Activated gamma-delta T cell treated with anti-CD3 and anti-CD28 coated beads, Interleukin-2, amount 50 U/mL, for 16 hours (primary cell): ENCODE measurements around the gene CCL27.

Experiments used
- DNase-seq: peaks from one replicate; pipeline ENCODE4 v3.0.0-alpha.2; 2020; ENCODE audit warnings: low read depth

The CCL27 gene

GRCh38 chr9:34684816-34685215 lies 22.4 kb upstream of the CCL27 start:
- DNase-seq, result no peak

- DNase-seq, result no peak
These were observed 21.7 kb upstream of the CCL27 start for GRCh38 chr9:34684145-34684544.

GRCh38 chr9:34675869-34676268 lies 13.4 kb upstream of the CCL27 start:
- DNase-seq, result no peak

DNA sequence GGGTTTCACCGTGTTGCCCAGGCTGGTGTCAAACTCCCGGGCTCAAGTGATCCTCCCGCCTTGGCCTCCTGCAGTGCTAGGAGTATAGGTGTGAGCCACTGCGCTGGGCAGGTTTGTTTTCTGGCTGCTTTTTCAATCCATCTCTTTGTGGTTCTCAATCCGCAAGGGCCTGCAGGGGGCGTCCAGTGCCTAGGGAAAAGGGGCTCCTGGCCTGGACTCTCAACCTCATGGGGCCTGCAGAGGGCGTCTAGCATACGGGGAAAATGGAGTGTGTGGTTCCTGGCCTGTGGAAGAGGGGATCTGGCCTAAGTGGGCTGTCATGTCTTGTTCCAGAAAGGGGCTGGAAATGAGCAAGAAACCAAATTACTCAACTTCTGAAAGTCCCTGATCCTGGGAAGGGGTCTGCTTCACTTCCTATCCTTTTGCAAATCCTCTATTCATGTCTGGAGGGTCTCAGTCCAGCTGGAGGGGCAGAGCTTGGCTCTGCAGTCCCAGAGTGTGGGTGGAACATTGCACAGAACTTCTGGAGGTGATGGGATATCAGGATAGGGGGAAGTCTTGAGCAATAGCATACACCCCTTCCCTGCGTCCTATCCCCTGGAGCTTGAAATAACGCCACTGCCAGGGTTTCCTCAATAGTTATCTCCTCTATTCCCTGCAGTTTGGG lies 12.7 kb upstream of the CCL27 start:
- no peak for DNase-seq

DNA sequence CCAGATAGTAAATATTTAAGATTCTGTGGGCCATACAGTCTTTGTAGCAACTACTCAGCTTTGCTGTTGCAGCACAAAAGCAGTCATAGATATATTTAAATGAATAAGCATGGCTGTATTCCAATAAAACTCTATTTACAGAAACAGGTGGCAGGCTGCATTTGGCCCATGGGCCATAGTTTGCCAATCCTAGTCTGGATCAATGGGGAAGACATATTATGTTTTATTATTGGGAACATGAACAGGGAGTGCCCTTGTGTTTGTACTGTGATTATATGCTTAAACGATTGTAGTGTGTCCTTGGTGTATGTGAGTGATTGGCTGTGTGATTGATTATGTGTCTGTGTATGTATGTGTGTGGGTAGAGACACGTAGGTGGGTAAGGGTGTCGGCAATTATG lies 12.0 kb upstream of the CCL27 start:
- no peak for DNase-seq

- no peak for DNase-seq
These were observed 8.8 kb upstream of the CCL27 start for GRCh38 chr9:34671307-34671706.

DNA sequence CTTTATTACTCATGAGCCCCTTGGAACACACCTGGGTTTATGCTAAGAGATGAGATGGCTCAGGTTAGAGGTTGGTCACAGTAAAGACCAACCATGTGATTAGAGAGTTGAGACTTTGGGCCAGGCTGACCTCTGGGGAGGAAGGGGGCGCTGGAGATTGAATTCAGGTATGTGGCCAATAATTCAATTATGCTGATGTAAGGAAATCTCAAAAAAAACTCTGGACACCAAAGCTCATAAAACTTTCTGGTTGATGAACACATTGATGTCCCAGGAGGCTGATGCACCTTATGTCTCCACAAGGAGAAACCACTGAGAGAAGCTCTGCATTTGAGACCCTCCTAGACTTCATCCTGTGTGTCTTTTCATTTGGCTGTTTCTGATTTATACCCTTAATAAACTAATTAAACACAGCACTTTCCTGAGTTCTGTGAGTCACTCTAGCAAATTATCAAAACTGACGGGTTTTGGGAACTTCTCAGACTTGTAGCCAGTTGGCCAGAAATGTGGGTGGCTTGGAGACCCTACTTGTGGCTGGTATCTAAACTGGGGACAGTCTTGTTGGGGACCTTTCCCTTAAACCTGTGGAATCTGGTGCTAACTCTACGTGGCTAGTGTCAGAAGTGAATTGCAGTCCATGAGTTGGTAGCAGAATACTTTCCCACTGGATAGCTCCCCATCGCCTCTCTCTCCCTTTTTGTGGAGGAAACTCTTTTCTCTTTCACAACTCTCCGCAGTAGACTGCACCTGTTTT lies 7.5 kb upstream of the CCL27 start:
- DNase-seq, result no peak

DNA sequence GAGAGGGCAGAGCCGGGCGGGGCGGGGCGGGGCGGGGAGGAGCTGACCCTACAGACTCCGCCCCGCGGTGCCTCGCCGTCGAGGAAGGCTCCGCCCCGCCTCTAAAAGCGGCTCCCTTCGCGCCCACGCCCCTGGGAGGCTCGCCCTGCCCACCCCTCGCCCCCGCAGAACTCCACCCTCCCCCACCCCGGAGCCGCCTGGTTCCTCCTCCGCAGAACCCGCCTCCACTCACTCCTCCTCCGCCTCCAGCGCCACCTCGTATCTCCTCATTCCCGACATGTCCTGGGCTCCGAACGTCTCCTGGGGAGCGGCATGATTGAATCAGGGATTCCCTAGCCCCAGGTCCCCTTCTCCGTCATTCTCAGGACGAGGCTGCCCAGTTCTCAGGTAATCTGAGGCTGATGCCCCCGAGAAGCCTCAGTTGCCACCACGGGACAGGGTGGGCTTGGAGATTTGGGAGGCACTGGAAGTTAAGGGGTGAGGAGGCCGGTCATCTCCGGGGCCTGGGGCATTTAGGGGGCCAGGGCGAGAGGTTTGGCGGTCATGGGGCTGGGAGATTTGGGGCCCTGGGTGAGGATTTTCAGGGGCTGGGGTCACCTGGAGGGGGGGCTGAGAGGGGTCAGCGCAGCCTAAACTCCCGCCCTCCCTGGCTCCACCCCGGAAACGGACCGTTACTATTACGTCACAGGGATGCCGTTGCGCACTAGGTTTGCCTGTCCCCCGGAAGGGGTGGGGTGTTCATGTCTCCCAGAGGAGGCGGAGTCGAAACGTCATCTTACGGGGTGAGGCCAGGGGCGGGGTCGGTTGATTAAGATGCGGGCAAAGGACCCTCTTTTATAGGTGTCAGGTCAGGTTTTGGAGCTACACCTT lies 3.2 kb upstream of the CCL27 start:
- DNase-seq, result peak; percentile 69

DNA sequence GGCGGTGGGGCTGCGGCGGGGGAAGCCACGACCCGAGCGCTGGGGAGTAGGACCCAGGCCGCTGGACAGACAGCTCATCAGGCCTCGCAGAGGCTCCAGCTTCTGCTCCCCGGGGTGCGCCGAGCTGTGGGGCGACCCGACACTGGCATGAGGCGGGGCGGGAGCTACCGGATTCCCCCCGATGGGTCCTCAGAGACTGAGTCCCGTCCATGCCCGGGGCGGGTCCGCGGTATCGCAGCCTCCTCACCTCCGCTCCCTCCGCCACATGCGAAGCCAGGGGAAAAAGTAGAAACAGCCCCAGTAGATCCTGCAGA lies 2.6 kb upstream of the CCL27 start:
- DNase-seq, result no peak

- DNase-seq, result peak; percentile 25
These were observed 2.0 kb upstream of the CCL27 start for GRCh38 chr9:34664281-34665066.

GRCh38 chr9:34663303-34663605 lies 797 bp upstream of the CCL27 start:
- no peak for DNase-seq

- no peak for DNase-seq
These were observed 2.7 kb downstream of the CCL27 start for GRCh38 chr9:34659592-34660253.

DNA sequence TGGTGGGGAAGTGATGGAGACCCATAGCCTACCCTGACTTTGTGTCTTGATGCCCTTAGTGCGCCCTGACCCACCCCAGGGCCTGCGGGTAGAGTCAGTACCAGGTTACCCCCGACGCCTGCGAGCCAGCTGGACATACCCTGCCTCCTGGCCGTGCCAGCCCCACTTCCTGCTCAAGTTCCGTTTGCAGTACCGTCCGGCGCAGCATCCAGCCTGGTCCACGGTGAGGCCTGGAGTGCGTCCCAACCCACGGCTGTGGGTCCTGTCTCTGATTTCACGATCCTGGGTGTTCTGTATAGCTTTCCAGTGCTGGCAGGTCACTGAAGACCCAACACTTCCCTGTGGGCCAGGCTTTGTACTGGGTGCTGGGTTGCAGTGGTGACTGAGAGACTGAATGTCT lies 4.0 kb downstream of the CCL27 start:
- DNase-seq, result no peak

DNA sequence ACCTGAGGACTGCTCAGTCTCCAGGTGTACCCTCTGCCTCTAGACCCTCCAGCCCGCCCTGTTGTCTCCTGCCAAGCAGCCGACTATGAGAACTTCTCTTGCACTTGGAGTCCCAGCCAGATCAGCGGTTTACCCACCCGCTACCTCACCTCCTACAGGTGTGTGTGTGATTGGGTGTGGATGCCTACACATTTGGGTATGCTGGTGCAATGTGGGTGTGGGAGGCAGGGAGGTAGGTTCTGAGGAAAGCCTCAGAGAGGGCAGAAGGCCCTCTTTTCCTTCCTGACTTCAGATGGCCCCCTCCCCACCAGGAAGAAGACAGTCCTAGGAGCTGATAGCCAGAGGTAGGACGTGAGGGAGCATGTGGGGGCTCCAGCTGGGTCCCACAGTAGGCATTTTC lies 5.5 kb downstream of the CCL27 start:
- DNase-seq, result no peak

GRCh38 chr9:34655394-34655793 lies 7.1 kb downstream of the CCL27 start:
- no peak for DNase-seq

DNA sequence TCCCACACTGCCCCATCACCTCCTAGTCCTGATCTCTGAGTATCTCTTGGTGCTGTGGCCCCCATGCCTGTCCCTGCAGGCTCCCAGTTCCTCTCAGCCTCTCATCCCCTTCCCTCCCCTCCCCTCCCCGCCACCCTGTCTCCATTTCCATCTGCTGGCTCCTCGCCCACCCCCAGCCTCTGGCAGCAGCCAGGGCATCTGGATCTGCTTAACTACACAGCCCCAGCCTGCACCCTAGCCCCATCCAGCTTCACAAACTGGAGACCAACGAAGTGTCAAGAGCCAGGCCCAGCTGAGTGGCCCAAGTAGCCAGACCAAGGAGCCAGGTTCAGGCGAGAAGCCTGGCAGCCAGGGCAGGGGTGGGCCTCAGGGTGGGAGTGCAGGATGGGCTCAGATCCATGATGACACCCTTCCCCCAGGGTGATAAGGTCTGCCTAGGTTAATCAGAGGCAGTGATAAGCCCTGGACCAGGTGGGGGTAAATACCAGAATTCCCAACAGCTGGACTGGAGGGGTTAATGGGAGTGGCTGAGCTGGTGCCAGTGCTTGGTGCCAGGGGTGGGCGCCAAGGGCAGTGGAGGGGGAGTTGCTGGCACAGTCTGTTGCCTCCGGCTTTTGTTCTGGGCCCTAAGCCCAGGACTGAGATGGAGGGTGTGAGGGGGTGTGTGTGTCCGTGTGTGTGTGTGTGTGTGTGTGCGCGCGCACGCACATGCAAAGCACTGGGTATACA lies 8.0 kb downstream of the CCL27 start:
- no peak for DNase-seq

- DNase-seq, result no peak
These were observed 9.0 kb downstream of the CCL27 start for GRCh38 chr9:34653151-34654072.

DNA sequence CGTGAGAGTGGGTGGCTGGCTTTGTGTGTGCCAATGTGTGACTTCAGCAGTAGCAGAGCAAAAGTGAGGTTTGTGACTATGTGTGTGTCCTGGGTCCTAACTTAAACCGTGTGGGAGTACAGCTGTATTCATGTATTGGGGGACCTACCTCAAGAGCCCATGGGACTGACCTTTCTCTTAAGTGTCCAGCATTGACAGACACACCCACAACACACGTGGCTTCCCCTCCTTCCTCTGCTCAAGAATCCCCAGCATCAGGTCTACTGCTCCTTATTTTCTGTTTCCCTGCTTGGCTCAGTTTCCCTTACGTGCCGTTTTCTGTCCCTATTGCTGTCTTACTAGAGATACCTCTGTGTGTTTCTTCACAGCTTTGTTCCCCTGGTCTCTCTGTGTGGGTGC lies 9.9 kb downstream of the CCL27 start:
- no peak for DNase-seq

DNA sequence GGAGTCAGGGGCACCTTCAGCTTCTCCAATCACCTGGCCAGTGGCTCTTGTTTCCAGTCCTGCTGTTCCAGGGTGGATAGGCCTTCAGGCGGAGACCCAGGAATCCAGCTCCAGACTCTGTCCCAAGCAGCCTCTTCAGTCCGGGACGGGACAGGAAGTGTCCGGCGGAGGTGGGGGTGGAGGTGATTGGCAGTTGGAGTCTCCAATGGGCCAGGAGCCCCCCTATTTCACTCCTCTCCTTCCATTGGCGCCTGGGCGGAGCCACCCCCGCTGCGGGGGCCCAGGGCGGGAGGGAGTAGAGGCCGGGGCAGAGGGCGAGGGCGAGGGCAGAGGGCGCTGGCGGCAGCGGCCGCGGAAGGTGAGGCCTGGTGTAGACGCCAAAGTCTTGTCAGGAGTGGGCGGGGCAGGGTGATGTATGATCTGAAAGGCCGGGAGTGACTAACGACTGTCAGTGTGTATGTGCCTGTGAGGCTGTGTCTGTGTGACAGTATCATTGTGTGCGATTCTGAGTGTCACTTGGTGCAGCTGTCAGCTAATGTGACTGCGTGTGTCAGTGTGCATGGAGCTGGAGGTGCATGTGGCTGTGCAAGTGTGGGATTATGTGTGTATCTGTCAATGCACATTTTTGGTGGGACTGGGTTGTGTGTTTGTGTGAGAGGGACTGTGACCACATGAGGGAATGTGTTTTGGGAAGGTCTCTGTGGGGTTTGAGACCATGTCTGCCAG lies 10.4 kb downstream of the CCL27 start, which contains the start of gene IL11RA:
IL11RA (plus strand) TSS at position 310 of the 726 bp plus-strand sequence. CDS start 3,033 bp downstream, outside the sequence.
- no peak for DNase-seq
